Renal cortex interstitium (tissue), 15 donors: ENCODE measurements around the gene RAF1. TPM values are rescaled to one million over a fixed set of nuclear protein-coding genes. Genes with fewer than 3 reads are reported as not detected.
"Not testable (repeated sequence)": the region's sequence is repeated elsewhere in the genome, so short reads cannot be mapped to it uniquely, and the experiment has no call there.

ENCODE experiments used
- DNase-seq, 11 donors: peaks; one replicate each; pipeline ENCODE4 v3.0.0-alpha.2; 2013; ENCODE audit warnings: low read depth in 9 of 11, low spot score in 4 of 11; ENCODE audit errors: extremely low read depth in 1 of 11
- long read RNA-seq, 16 experiments: transcript quantifications; one replicate each; lab custom pipeline, GENCODE V29; 2026
- polyA plus RNA-seq, 3 donors: library from polyadenylated mRNA; unstranded; fragments of 120-200 nt; gene quantifications; one replicate each; pipeline ENCODE4 v1.2.1, GENCODE V29; 2013; ENCODE audit not compliant: insufficient read length in 3 of 3

Gene RAF1
- 100 to 1,000 TPM; 108 to 137 (median 117) TPM for polyA plus RNA-seq
- long read RNA-seq, donor 1, transcript RAF1-201 (17 exons, 3,300 nt), result major isoform, 5 of 19 reads
- long read RNA-seq, donor 1, partial matches to known transcripts, result 13 of 19 reads
- long read RNA-seq, donor 1, other reads (novel, unspliced or antisense), result 0 of 19 reads
- long read RNA-seq, donor 2, transcript RAF1-201 (17 exons, 3,300 nt), result major isoform, 6 of 13 reads
- long read RNA-seq, donor 2, partial matches to known transcripts, result 6 of 13 reads
- long read RNA-seq, donor 2, other reads (novel, unspliced or antisense), result 0 of 13 reads
- long read RNA-seq, donor 3, transcript RAF1-201 (17 exons, 3,300 nt), result major isoform, 9 of 19 reads
- long read RNA-seq, donor 3, partial matches to known transcripts, result 9 of 19 reads
- long read RNA-seq, donor 3, other reads (novel, unspliced or antisense), result 0 of 19 reads
- long read RNA-seq, donor 4, transcript RAF1-201 (17 exons, 3,300 nt), result major isoform, 7 of 20 reads
- long read RNA-seq, donor 4, partial matches to known transcripts, result 10 of 20 reads
- long read RNA-seq, donor 4, other reads (novel, unspliced or antisense), result 0 of 20 reads
- long read RNA-seq, donor 5, result 0 reads
- long read RNA-seq, donor 6, transcript RAF1-201 (17 exons, 3,300 nt), result major isoform, 8 of 44 reads
- long read RNA-seq, donor 6, partial matches to known transcripts, result 34 of 44 reads
- long read RNA-seq, donor 6, other reads (novel, unspliced or antisense), result 0 of 44 reads
- long read RNA-seq, donor 7, transcript RAF1-201 (17 exons, 3,300 nt), result major isoform, 8 of 113 reads
- long read RNA-seq, donor 7, partial matches to known transcripts, result 103 of 113 reads
- long read RNA-seq, donor 7, other reads (novel, unspliced or antisense), result 0 of 113 reads
- long read RNA-seq, donor 8, transcript RAF1-201 (17 exons, 3,300 nt), result major isoform, 10 of 55 reads
- long read RNA-seq, donor 8, partial matches to known transcripts, result 42 of 55 reads
- long read RNA-seq, donor 8, other reads (novel, unspliced or antisense), result 0 of 55 reads
- long read RNA-seq, donor 9, transcript RAF1-201 (17 exons, 3,300 nt), result major isoform, 7 of 17 reads
- long read RNA-seq, donor 9, partial matches to known transcripts, result 8 of 17 reads
- long read RNA-seq, donor 9, other reads (novel, unspliced or antisense), result 0 of 17 reads
- long read RNA-seq, donor 10, transcript RAF1-201 (17 exons, 3,300 nt), result major isoform, 7 of 16 reads
- long read RNA-seq, donor 10, partial matches to known transcripts, result 6 of 16 reads
- long read RNA-seq, donor 10, other reads (novel, unspliced or antisense), result 0 of 16 reads
- long read RNA-seq, donor 11, transcript RAF1-201 (17 exons, 3,300 nt), result major isoform, 7 of 8 reads
- long read RNA-seq, donor 11, partial matches to known transcripts, result 0 of 8 reads
- long read RNA-seq, donor 11, other reads (novel, unspliced or antisense), result 0 of 8 reads
- long read RNA-seq, donor 12, partial matches to known transcripts, result 0 of 3 reads
- long read RNA-seq, donor 12, other reads (novel, unspliced or antisense), result 0 of 3 reads
- long read RNA-seq, donor 13, transcript RAF1-201 (17 exons, 3,300 nt), result major isoform, 13 of 42 reads
- long read RNA-seq, donor 13, partial matches to known transcripts, result 27 of 42 reads
- long read RNA-seq, donor 13, other reads (novel, unspliced or antisense), result 0 of 42 reads
- long read RNA-seq, donor 14, transcript RAF1-201 (17 exons, 3,300 nt), result major isoform, 8 of 15 reads
- long read RNA-seq, donor 14, partial matches to known transcripts, result 7 of 15 reads
- long read RNA-seq, donor 14, other reads (novel, unspliced or antisense), result 0 of 15 reads
- long read RNA-seq, donor 15, partial matches to known transcripts, result 0 of 4 reads
- long read RNA-seq, donor 15, other reads (novel, unspliced or antisense), result 0 of 4 reads
- long read RNA-seq, donor 16, transcript RAF1-208 (4 exons, 804 nt), result minor isoform, 7 of 84 reads
- long read RNA-seq, donor 16, transcript RAF1-201 (17 exons, 3,300 nt), result major isoform, 19 of 84 reads
- long read RNA-seq, donor 16, partial matches to known transcripts, result 57 of 84 reads
- long read RNA-seq, donor 16, other reads (novel, unspliced or antisense), result 0 of 84 reads

DNA sequence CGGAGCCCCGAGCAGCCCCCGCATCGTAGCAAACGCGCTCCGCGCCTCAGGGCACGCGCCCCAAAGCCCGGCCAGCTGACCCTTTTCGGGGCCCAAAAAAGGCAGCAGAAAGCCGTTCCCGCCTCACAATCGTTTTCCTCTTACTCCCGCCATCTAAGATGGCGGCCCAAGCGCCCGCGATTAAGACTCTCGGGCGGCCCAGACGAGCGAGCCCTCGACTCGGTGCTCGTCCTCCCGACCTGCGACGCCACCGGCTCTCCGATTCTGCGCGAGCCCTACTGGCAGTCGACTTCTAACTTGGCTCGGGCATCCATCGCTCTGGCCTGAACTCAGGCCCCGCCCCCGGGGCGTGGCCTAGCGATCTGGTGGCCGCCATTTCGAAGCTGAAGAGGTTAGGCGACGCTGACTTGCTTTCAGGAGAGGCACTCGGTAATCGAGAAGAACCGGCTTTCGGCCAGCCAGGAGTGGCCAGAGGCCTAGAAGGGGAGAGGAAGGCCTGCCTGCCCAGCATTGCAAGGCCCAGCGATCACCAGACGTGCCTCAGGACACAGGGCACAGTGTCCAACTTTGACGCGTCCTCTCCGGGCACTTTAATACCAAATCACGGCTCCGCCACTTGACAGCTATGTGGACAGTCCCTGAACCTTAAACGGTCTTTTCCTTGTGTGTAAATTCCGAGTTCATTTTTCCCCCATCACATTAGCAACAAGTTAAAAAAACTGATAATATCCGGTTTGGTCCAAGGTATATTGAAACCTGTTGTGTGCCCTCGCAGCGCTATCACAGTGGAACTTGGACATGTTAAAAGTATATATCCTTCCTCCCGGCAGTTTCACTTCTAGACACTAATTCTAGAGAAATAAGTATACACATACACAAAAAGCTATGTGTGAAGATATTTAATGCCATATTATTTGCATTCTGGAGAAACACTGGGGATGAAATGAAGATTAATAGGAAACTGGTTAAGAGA, at the start of gene RAF1:
Gene RAF1, minus strand, starts transcription at position 182 of the 973 bp plus-strand sequence. CDS start 45,396 bp downstream, outside the sequence.
- peak; percentile 96 to 100 (median 97) for DNase-seq

DNA sequence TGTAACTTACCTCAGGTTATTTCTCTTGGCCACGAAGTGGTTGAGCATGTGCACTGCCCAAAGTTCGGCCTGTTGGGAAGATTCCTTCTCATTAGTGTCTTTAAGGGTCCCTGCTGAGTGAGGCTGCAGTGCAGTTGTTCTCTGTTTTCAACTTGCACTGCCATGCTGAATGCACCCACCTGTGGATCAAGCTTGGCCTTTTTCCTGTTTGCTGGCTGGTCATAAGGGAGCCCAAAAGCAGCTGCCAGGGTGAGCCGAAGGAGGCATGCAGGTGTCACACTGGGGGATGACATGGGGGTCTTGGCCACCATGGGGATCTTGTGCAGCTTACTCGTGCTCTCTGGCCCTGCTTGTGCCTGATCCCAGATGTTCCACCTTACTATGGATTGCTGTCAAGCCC, 46.1 kb upstream of the RAF1 start:
- no peak for DNase-seq

DNA sequence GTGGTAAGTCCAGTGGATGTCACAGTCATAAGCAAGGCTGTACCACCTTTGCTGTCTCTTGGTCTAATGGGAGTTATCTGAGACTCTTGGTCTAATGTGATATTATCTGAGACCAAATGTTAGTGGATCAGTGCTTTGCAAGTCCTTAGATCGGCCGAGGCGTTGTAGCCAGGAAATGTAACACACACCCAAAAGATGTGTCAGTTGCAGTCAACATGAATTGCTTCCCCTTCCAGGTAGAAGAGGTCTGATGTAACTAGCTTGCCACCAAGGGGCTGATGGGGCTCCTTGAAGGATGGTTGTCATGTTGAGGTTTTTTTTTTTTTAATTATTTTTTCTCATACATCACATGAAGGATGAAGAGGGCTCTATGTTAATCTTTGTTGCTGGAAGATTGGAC, 45.4 kb upstream of the RAF1 start:
- no peak for DNase-seq

DNA sequence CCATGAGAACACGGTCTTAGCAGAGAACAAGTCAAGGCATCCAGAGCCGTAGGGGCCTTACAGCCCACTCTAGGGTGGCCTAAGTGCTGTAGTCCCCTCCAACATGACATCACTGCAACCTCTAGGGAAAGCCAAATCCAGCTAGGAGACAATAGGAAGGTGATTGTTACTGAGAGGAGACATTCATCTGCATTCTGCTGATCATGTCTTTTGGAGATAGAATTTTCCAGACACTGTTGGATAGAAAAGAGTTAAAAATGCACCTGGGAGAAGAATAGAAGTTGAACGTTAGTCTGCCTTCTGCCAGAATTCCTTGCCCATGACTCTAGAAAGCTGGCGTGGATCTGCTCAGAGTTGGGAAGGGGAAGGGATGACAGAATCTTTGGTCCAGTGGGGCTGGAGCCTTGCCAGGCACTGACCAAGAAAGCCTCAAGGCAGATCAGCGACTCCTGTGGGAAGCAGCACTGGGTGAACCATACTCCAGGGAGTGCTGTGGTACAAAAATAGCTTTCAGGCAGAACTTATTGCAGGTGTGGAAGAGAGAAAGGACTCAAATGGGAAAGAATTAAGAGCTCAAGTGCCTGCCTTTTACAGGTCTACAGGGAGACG, 44.8 kb upstream of the RAF1 start:
- no peak for DNase-seq

DNA sequence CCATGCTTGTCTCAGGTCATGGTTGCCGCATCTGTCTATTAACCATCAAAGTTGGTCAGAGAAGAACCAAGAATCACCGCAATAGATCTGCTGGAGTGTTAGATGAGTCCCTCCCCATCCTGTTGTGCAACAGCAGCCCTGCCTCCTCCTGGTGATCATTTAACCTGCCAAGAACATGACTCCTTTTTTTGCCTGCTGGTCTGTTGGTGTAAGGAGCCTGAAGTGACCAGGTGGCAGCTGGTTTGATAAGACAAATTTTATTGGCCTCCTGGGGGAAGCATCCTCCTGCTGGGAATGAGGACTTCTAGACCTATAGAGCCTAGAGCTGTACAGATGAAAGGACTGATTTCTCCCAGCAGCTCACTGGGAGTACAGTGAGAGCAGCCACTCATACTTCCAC, 43.5 kb upstream of the RAF1 start:
- DNase-seq, result no peak

DNA sequence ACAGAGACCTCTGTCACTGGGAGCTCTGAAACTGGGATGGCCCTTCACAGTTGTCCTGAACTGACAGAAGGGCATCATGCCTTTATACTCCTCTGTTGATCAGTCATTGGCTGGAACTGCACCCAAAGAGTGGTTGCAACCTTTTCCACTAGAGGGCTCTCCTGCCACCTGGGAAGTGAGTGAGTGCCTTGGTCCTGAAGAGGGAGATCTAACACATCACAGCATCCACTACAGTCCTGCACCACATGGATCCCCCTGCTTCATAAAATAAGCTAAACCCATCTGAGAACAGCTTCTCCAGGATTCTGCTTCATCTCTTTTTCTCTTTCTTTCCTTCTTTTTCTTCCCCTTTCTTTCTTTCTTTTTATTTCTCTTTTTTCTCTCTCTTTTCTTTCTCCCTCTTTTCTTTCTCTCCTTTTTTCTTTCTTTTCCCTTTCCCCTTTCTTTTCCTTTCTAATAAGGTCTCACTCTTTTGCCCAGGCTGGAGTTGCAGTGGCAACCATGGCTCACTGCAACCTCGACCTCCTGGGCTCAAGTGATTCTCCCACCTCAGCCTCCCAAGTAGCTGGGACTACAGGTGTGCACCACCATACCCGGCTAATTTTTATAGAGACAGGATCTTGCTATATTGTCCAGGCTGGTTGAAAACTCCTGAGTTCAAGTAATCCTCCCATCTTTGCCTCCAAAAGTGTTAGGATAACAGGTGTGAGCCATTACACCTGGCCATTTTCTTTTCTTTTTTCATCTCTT, 42.8 kb upstream of the RAF1 start:
- DNase-seq, result peak in 2 of 11 donors; percentile 25 to 31

DNA sequence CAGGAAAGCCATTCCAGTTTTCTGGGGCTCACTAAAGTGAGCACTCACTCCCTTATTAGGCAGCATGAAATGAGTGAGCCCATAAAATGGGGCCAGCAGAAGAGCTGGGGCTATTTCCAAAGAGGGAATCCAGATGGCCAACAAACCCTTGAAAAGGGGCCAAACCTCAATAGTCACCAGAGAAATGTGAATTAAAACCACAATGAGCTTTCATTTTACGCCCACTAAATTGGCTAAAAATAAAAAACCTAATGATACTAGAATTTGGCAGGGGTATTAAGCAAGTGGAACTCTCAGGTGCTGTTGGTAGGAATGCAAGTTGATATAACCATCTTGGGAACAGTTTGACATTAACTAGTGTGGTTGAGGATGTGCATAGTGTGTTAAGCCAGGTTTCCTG, 42.1 kb upstream of the RAF1 start:
- no peak for DNase-seq

DNA sequence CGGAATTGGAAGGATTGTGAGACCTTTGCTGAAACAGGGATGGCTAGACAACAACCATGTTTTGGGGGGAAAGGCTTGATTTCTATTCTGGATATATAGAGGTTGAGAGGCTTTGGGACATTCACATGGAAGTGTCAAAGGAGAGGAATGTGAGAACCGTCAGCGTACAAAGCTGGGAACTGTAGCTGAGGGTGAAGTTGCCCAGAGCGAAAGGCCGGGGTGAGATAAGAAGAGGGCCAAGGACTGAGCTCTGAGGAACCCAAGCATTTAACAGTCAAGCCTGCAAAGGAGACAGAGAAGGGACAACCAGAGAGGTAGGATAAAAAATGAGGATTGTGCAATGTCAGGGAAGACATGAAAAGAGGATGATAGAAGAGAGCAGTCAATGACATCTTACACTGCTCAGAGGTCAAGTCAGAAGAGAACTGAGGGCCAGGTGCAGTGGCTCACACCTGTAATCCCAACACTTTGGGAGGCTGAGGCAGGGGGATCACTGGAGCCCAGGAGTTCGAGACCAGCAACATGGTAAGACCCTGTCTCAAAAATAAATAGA, 41.5 kb upstream of the RAF1 start:
- DNase-seq, result no peak

DNA sequence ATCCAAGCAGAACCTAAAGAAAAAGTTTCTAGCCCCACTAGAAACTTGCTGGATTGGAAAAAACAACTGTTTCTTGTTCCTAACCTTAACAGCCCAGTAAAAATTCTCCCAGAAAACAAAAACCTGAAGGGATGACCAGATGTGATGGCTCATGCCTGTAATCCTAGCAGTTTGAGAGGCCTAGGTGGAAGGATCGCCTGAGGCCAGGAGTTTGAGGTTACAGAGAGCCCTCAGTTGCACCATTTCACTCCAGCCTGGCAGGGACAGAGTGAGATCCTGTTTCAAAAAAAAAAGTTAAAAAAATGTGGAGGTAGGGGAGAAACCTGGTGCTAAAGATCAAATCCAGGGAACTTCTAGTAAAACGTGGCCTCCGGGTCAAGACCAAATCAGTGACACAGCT, 38.6 kb upstream of the RAF1 start:
- DNase-seq, result peak in 1 of 11 donors; percentile 18

DNA sequence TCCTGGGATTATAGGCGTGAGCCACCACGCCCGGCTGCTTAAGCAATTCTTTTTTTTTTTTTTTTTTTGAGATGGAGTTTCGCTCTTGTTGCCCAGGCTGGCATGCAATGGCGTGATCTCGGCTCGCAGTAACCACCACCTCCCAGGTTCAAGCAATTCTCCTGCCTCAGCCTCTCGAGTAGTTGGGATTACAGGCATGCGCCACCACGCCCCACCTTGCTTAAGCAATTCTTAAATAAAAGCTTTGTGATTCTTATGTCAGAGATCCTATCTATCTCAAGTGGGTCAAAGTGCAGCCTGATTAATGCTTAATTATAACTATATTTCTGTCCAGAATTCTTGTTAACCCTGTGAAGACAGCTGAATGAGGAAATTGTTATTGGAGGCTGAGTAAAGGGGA, 37.7 kb upstream of the RAF1 start:
- DNase-seq, result not testable (repeated sequence)

DNA sequence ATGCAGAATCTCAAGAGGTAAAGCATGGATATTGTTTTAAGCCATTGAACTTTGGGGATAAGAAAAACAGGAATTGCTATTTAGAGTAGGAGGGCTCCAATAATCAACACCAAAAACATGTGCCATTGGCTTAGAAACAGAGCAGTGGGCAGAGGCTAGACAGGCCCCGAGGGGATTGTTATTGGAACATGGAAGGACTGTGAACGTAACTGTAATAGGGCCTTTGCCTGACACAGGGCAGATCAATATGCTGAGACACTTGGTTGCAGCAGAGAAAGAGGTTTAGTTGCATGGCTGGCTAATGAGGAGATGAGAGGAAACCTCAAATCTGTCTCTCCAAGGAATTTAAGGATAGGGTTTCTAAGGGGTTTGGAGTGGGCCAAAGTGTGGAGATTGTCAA, 36.9 kb upstream of the RAF1 start:
- DNase-seq, result no peak

DNA sequence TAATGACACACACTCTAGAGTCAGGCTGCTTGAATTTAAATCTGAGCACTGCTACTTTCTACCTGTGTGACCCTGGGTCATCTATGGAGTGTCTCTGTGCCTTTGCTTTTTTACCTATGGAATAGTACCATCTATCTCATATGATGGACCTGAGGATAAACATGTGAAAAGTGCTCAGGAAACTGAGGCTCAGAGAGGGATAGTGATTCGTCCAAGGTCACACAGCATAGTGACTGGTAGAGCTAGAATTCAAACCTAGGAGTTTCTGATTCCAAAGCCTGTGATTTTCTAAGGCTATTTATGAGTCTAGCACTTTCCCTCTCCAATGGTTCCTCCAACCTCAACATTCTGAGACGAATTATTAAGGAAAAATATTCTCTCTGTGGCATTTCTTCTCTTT, 32.0 kb upstream of the RAF1 start:
- DNase-seq, result no peak

DNA sequence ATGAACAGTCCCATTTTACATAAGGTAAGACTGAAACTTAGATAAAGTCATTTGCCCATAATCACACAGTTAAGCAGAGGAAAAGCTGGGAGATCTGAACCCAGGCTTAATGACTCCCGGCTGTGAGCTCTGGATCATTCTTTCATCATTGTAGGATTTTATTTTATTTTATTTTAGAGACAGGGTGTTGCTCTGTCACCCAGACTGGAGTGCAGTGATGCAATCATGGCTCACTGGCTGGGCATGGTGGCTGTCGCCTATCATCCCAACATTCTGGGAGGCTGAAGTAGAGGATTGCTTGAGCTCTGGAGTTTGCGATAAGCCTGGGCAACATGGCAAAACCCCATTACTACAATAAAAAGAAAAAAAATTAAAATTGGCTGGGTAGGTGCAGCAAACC, 31.2 kb upstream of the RAF1 start:
- no peak for DNase-seq

DNA sequence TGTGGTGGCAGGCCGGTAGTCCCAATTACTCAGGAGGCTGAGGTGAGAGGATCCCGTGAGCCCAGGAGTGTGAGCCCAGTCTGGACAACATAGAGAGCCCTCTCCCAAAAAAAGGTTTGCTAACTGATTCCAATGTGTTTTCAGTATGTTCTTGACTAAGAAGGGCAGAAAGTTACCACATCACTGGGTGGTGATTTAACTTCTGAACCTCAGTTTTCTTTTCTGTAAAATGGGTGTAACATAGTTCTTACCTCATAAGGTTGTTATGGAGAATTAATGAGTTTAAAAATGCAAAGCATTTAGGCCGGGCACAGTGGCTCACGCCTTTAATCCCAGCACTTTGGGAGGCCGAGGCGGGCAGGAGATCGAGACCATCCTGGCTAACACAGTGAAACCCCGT, 28.5 kb upstream of the RAF1 start:
- DNase-seq, result no peak

DNA sequence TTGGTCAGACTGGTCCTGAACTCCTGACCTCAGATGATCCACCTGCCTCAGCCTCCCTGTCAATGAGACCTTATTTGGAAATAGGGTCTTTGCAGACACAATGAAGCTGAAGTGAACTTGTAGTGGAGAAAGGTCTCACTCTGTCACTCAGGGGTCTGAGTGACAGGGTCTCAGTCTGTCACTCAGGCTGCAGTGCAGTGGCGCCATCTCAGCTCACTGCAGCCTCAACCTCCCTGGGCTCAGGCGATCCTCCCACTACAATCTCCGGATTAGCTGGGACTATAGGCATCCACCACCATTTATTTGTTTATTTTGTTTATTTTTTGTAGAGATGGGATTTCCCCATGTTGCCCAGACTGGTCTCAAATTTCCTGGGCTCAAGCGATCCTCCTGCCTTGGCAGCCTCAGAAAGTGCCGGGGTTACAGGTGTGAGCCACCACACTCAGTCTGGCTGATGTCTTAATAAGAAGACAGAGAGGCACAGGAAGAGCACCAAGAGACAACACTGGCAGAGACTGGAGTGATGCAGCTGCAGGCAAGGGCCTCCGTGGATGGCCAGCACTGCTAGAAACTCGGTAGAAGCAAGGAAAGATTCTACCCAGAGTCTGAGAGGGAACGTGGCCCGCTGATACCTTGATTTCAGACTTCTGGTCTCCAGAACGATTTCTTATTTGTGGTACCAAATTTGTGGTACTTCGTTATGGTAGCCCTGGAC, 26.2 kb upstream of the RAF1 start:
- DNase-seq, result no peak
